CD4-positive, CD25-positive, alpha-beta regulatory T cell (primary cell): ENCODE data around the gene FKBP6. TPM values are rescaled to one million over a fixed set of nuclear protein-coding genes. Genes with fewer than 3 reads are reported as not detected.

Experiments
- ATAC-seq, 2 donors: fragments of 150-1000 bp; cut with Tn5 transposase; one replicate each; pipeline ENCODE4 v1.10.0; 2021; ENCODE audit warnings: low read depth in 2 of 2, moderate number of reproducible peaks in 2 of 2, moderate library complexity in 1 of 2
- DNase-seq, 3 donors: peaks; one replicate each; pipeline versions ENCODE4 v3.0.0 to v3.0.0-alpha.2; 2012 to 2022; ENCODE audit warnings: mixed read lengths in 1 of 3
- H3K27ac ChIP-seq: one replicate; pipeline ENCODE4 v1.7.0; 2013; ENCODE audit warnings: mild to moderate bottlenecking, low read length; ENCODE audit not compliant: insufficient read depth, poor library complexity, severe bottlenecking
- H3K27me3 ChIP-seq: one replicate; pipeline ENCODE4 v1.7.0; 2013; ENCODE audit warnings: low read length; ENCODE audit not compliant: control insufficient read depth, insufficient read depth
- H3K36me3 ChIP-seq: one replicate; pipeline ENCODE4 v1.7.0; 2013; ENCODE audit warnings: mild to moderate bottlenecking, low read length, moderate library complexity; ENCODE audit not compliant: control insufficient read depth, insufficient read depth
- H3K4me1 ChIP-seq: 2 replicates; pipeline ENCODE4 v1.7.0; 2013; ENCODE audit warnings: mild to moderate bottlenecking, low read length; ENCODE audit not compliant: insufficient read depth, control insufficient read depth, poor library complexity, severe bottlenecking
- H3K4me3 ChIP-seq: one replicate; pipeline ENCODE4 v1.7.0; 2013; ENCODE audit warnings: low read depth, mild to moderate bottlenecking, low read length, moderate library complexity
- H3K9me3 ChIP-seq, 2 experiments: 1 replicate in 1 of 2; 2 replicates in 1 of 2; pipeline ENCODE4 v1.7.0; 2013; ENCODE audit warnings: low read length in 2 of 2, mild to moderate bottlenecking in 1 of 2, moderate library complexity in 1 of 2; ENCODE audit not compliant: control insufficient read depth in 2 of 2
- H3K27ac Mint-ChIP-seq, 3 donors: one replicate each; pipeline ENCODE4 v1.8.0; 2020 to 2022; ENCODE audit warnings: mild to moderate bottlenecking in 3 of 3, mixed read lengths in 3 of 3, moderate library complexity in 2 of 3
- H3K27me3 Mint-ChIP-seq: one replicate; pipeline ENCODE4 v1.8.0; 2022; ENCODE audit warnings: mild to moderate bottlenecking, mixed read lengths
- H3K36me3 Mint-ChIP-seq: one replicate; pipeline ENCODE4 v1.8.0; 2020; ENCODE audit warnings: mixed read lengths
- H3K4me1 Mint-ChIP-seq, 4 donors: one replicate each; pipeline ENCODE4 v1.8.0; 2020 to 2022; ENCODE audit warnings: mixed read lengths in 4 of 4, mild to moderate bottlenecking in 1 of 4
- H3K4me3 Mint-ChIP-seq, 4 donors: one replicate each; pipeline ENCODE4 v1.8.0; 2020 to 2022; ENCODE audit warnings: mild to moderate bottlenecking in 4 of 4, mixed read lengths in 4 of 4, moderate library complexity in 3 of 4
- H3K9me3 Mint-ChIP-seq, 7 donors: one replicate each; pipeline ENCODE4 v1.8.0; 2020 to 2022; ENCODE audit warnings: mixed read lengths in 7 of 7, mild to moderate bottlenecking in 3 of 7, moderate library complexity in 2 of 7
- polyA plus RNA-seq, 4 donors: library from polyadenylated mRNA; unstranded; fragments of 300-500 nt; fragmentation: Illumina TruSeq; gene quantifications; one replicate each; pipeline ENCODE4 v1.2.3, GENCODE V29; 2021
- total RNA-seq: library from RNA; stranded (reverse); gene quantifications from one replicate; pipeline ENCODE4 v1.2.3, GENCODE V29; 2022

The FKBP6 gene
- total and polyA plus RNA-seq, 5 donors from 2014 or later: not detected

DNA sequence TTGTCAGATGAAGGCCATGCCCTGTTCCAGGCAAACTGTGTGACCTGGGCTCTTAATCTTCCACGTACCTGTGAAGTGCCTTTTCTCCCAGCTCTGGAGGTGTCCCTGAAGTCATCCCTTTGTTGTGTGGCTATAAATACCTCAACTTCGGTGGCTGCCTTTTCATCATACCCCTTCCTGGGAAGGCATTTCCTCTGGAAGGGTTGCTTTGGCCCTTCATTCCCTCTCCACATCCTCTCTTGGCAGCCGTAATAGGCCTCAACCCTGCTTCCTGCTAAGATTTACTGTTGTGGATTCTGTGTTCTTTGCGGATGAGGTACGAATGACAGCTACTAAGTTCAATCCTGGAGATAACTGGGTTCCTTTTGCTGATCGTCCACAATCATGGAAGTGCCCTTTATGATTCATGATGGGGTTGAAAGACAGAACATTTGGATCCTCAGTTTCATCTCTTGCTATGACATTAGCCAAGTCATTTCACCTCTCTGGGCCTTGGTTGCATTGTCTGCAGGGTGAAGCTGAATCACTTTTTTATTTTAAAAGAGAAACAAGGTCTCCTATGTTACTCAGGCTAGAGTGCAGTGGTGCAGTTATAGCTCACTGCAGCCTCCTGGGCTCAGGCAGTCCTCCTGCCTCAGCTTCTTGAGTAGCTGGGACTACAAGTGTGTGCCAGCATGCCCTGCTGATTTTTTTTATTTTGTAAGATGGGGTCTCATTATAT lies 23.6 kb downstream of the FKBP6 start:
- no peak for ATAC-seq
- no peaks in the 10 kb centered on the region for H3K4me1 Mint-ChIP-seq
- no peaks in the 10 kb centered on the region for H3K36me3 Mint-ChIP-seq
- DNase-seq: no peak
- H3K4me3 Mint-ChIP-seq: no peak overlapping the region
- peaks cover 7% of the 10 kb centered on the region for H3K27me3 Mint-ChIP-seq
- H3K27me3 ChIP-seq: no peaks in the 10 kb centered on the region
- H3K4me3 ChIP-seq: no peak overlapping the region
- H3K27ac ChIP-seq: no peak overlapping the region
- no peaks in the 10 kb centered on the region for H3K4me1 ChIP-seq
- no peaks in the 10 kb centered on the region for H3K9me3 ChIP-seq
- no peaks in the 10 kb centered on the region for H3K36me3 ChIP-seq
- H3K9me3 Mint-ChIP-seq: peaks cover 0 to 1% (median 0%) of the 10 kb centered on the region in 7 donors
- no peak overlapping the region for H3K27ac Mint-ChIP-seq

DNA sequence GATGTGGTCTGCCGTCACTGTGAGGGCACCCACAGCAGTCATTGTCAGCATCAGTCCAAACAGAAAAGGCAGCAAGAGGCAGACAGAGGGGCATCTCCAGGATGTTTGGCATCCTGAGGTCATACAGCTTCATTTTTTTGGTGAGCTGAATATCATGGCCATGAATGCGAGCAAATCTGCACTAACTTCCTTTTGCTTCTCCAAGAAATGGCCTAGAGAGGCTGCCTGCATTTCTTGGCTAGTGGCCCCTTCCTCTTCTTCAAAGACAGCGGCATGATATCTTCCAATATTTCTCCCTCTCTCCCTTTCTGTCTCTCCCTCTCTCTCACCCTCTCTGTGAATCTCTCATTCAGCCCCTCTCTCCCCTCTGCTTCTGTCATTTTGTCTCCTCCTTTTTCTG lies 24.8 kb downstream of the FKBP6 start:
- Mint-ChIP-seq H3K27ac (no peak overlapping the region), H3K27me3 (peaks cover 4% of the 10 kb centered on the region), H3K4me3 (no peak overlapping the region), H3K9me3 (peaks cover 0 to 1% (median 0%) of the 10 kb centered on the region in 7 donors), H3K4me1 (no peaks in the 10 kb centered on the region), H3K36me3 (no peaks in the 10 kb centered on the region)
- Histone ChIP-seq H3K4me3 (no peak overlapping the region), H3K4me1 (no peaks in the 10 kb centered on the region), H3K27ac (no peak overlapping the region), H3K27me3 (no peaks in the 10 kb centered on the region), H3K9me3 (no peaks in the 10 kb centered on the region), H3K36me3 (no peaks in the 10 kb centered on the region)
- DNase-seq (no peak), ATAC-seq (no peak)

GRCh38 chr7:73353243-73353642 lies 25.3 kb downstream of the FKBP6 start:
- peaks cover 0 to 1% (median 0%) of the 10 kb centered on the region in 7 donors for H3K9me3 Mint-ChIP-seq
- Histone ChIP-seq H3K27ac (no peak overlapping the region), H3K4me3 (no peak overlapping the region), H3K9me3 (no peaks in the 10 kb centered on the region), H3K4me1 (no peaks in the 10 kb centered on the region), H3K36me3 (no peaks in the 10 kb centered on the region), H3K27me3 (no peaks in the 10 kb centered on the region)
- H3K27me3 Mint-ChIP-seq: no peaks in the 10 kb centered on the region
- H3K36me3 Mint-ChIP-seq: no peaks in the 10 kb centered on the region
- ATAC-seq (no peak), DNase-seq (no peak)
- H3K4me3 Mint-ChIP-seq: no peak overlapping the region
- H3K4me1 Mint-ChIP-seq: peaks cover 0 to 4% (median 0%) of the 10 kb centered on the region in 4 donors
- H3K27ac Mint-ChIP-seq: no peak overlapping the region

DNA sequence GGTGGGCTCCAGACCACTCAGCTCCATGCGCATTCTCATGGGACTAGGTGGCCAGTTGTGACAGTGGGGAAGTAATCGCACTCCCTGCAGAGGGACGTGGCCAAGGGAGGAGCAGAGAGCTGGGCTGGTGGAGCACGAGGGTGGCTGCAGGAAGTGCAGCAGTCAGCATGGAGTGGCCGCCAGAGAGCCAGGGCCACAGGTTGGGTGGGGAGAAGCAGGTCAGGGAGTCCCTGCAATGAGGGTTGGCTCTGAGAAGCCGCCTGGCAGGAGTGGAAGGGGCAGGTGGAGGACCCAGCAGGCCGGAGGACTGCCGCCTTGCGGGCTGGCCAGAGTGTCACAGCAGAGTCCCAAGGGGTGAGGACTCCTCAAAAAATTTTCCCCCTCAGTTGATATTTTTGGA lies 26.2 kb downstream of the FKBP6 start:
- H3K27ac ChIP-seq: no peak overlapping the region
- H3K27ac Mint-ChIP-seq: no peak overlapping the region
- H3K4me3 ChIP-seq: no peak overlapping the region
- no peak for DNase-seq
- no peak overlapping the region for H3K4me3 Mint-ChIP-seq
- H3K36me3 ChIP-seq: no peaks in the 10 kb centered on the region
- peaks cover 0 to 7% (median 0%) of the 10 kb centered on the region in 4 donors for H3K4me1 Mint-ChIP-seq
- no peaks in the 10 kb centered on the region for H3K27me3 ChIP-seq
- peaks cover 0 to 1% (median 0%) of the 10 kb centered on the region in 7 donors for H3K9me3 Mint-ChIP-seq
- ATAC-seq: no peak
- no peaks in the 10 kb centered on the region for H3K4me1 ChIP-seq
- no peaks in the 10 kb centered on the region for H3K36me3 Mint-ChIP-seq
- no peaks in the 10 kb centered on the region for H3K27me3 Mint-ChIP-seq
- no peaks in the 10 kb centered on the region for H3K9me3 ChIP-seq

DNA sequence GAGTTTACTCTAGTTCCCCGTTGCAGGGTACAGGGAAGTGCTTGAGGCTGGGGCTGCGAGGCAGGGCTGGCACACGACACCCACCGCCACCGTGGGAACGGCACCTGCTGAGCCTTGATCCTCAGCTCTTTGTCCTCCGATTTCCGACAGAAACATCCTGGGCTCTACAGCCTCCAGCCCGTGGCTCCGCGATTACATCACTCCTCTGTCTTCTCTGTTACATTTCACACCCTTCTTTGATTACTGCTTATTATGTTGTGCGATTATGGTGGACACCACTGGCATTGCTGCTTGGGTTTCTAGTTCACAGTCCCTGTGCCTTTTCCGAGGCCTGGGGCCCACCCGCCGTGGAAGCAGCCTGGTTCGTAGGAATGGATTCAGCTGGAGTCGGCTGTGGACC lies 26.9 kb downstream of the FKBP6 start:
- no peaks in the 10 kb centered on the region for H3K4me1 ChIP-seq
- DNase-seq (no peak), ATAC-seq (no peak)
- no peak overlapping the region for H3K4me3 ChIP-seq
- no peaks in the 10 kb centered on the region for H3K27me3 ChIP-seq
- Mint-ChIP-seq H3K27ac (no peak overlapping the region), H3K36me3 (no peaks in the 10 kb centered on the region), H3K4me1 (peaks cover 0 to 7% (median 0%) of the 10 kb centered on the region in 4 donors), H3K4me3 (no peak overlapping the region), H3K9me3 (peaks cover 0 to 1% (median 0%) of the 10 kb centered on the region in 7 donors), H3K27me3 (no peaks in the 10 kb centered on the region)
- H3K27ac ChIP-seq: no peak overlapping the region
- no peaks in the 10 kb centered on the region for H3K9me3 ChIP-seq
- H3K36me3 ChIP-seq: no peaks in the 10 kb centered on the region

DNA sequence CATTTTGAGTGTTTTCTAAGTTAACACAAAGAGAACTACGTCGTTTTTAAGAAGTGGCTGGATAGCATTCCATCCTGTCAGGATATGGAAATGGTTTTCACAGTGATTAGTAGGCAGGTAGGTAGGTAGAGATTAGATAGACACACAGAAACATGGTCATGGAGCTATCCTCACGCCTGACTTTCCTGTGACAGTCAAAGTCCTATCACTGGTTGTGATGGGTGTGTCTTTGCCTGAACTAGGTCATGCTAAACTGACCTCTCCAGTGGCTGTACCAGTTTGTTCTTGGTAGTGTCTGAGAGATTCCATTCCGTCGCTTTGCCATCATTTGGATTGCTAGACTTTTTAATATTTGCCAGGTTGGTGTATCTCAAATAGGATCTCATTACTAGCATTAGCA lies 28.2 kb downstream of the FKBP6 start:
- DNase-seq (no peak), ATAC-seq (no peak)
- H3K4me3 ChIP-seq: no peak overlapping the region
- no peaks in the 10 kb centered on the region for H3K27me3 ChIP-seq
- no peaks in the 10 kb centered on the region for H3K4me1 ChIP-seq
- Mint-ChIP-seq H3K9me3 (peaks cover 0 to 1% (median 0%) of the 10 kb centered on the region in 7 donors), H3K27ac (no peak overlapping the region), H3K27me3 (no peaks in the 10 kb centered on the region), H3K4me3 (no peak overlapping the region), H3K36me3 (no peaks in the 10 kb centered on the region), H3K4me1 (peaks cover 0 to 7% (median 0%) of the 10 kb centered on the region in 4 donors)
- H3K36me3 ChIP-seq: no peaks in the 10 kb centered on the region
- no peaks in the 10 kb centered on the region for H3K9me3 ChIP-seq
- H3K27ac ChIP-seq: no peak overlapping the region

GRCh38 chr7:73358590-73359275 lies 30.8 kb downstream of the FKBP6 start:
- no peak overlapping the region for H3K4me3 ChIP-seq
- Mint-ChIP-seq H3K36me3 (no peaks in the 10 kb centered on the region), H3K27ac (peak overlapping the region in 2 of 3 donors; percentile 42 to 54), H3K4me1 (peaks cover 0 to 7% (median 0%) of the 10 kb centered on the region in 4 donors), H3K4me3 (peak overlapping the region in 1 of 4 donors; percentile 48), H3K9me3 (peaks cover 0 to 1% (median 0%) of the 10 kb centered on the region in 7 donors), H3K27me3 (peaks cover 5% of the 10 kb centered on the region)
- H3K27me3 ChIP-seq: no peaks in the 10 kb centered on the region
- no peaks in the 10 kb centered on the region for H3K4me1 ChIP-seq
- DNase-seq (no peak), ATAC-seq (no peak)
- H3K9me3 ChIP-seq: no peaks in the 10 kb centered on the region
- no peak overlapping the region for H3K27ac ChIP-seq
- H3K36me3 ChIP-seq: no peaks in the 10 kb centered on the region
